Ishikawa (cell line): ENCODE measurements around the gene TTC14.
A peak's percentile ranks its signal among the peaks of the same experiment; 100 is the strongest.

Source experiments
- CEBPB ChIP-seq: IDR thresholded peaks from 2 replicates; pipeline ENCODE4 v1.6.1; 2012
- CREB1 ChIP-seq: IDR thresholded peaks from 2 replicates; pipeline ENCODE4 v1.6.1; 2012; ENCODE audit warnings: low read depth
- EGR1 ChIP-seq: IDR thresholded peaks from 2 replicates; pipeline ENCODE4 v1.6.1; 2012
- EP300 ChIP-seq: IDR thresholded peaks from 2 replicates; pipeline ENCODE4 v1.6.1; 2012; ENCODE audit warnings: borderline replicate concordance
- FOXM1 ChIP-seq: IDR thresholded peaks from 2 replicates; pipeline ENCODE4 v1.6.1; 2012; ENCODE audit warnings: low read depth, borderline replicate concordance
- MAX ChIP-seq: IDR thresholded peaks from 2 replicates; pipeline ENCODE4 v1.6.1; 2012
- NFIC ChIP-seq: IDR thresholded peaks from 2 replicates; pipeline ENCODE4 v1.6.1; 2012
- RAD21 ChIP-seq: IDR thresholded peaks from 2 replicates; pipeline ENCODE4 v1.6.1; 2012; ENCODE audit warnings: low read depth
- REST ChIP-seq: IDR thresholded peaks from 2 replicates; pipeline ENCODE4 v1.6.1; 2012; ENCODE audit warnings: low read depth, mild to moderate bottlenecking
- TAF1 ChIP-seq: IDR thresholded peaks from 2 replicates; pipeline ENCODE4 v1.6.1; 2012; ENCODE audit warnings: low read depth, mild to moderate bottlenecking
- TCF12 ChIP-seq: IDR thresholded peaks from 2 replicates; pipeline ENCODE4 v1.6.1; 2012; ENCODE audit warnings: low read depth
- TEAD4 ChIP-seq: IDR thresholded peaks from 2 replicates; pipeline ENCODE4 v1.6.1; 2012
- USF1 ChIP-seq: IDR thresholded peaks from 2 replicates; pipeline ENCODE4 v1.6.1; 2012
- YY1 ChIP-seq: IDR thresholded peaks from 2 replicates; pipeline ENCODE4 v1.6.1; 2012; ENCODE audit warnings: low read depth
- ZBTB7A ChIP-seq: IDR thresholded peaks from 2 replicates; pipeline ENCODE4 v1.6.1; 2012; ENCODE audit warnings: low read depth

The TTC14 gene

GRCh38 chr3:180590396-180590795, 11.6 kb upstream of the TTC14 start:
- no peak for TF ChIP-seq EP300
- no peak for TF ChIP-seq CREB1
- TF ChIP-seq TCF12 = no peak
- no peak for TF ChIP-seq CEBPB
- TF ChIP-seq USF1 = no peak
- TF ChIP-seq MAX = no peak
- no peak for TF ChIP-seq FOXM1
- no peak for TF ChIP-seq TAF1
- TF ChIP-seq RAD21 = no peak

- TF ChIP-seq TCF12 (no peak), REST (no peak), YY1 (no peak), FOXM1 (no peak), RAD21 (peak; percentile 63), TEAD4 (no peak)
Measured at GRCh38 chr3:180594631-180595558, 7.1 kb upstream of the TTC14 start.

- TF ChIP-seq RAD21 (no peak), NFIC (no peak), REST (no peak), EGR1 (no peak), CREB1 (no peak), TAF1 (no peak), EP300 (no peak), FOXM1 (no peak), YY1 (no peak)
Measured at GRCh38 chr3:180595559-180595935, 6.4 kb upstream of the TTC14 start.

- no peak for TF ChIP-seq CREB1
- TF ChIP-seq MAX = no peak
- TF ChIP-seq TCF12 = no peak
- TF ChIP-seq EGR1 = no peak
- no peak for TF ChIP-seq YY1
- no peak for TF ChIP-seq NFIC
- no peak for TF ChIP-seq FOXM1
- TF ChIP-seq RAD21 = no peak
- no peak for TF ChIP-seq TAF1
- TF ChIP-seq REST = no peak
- no peak for TF ChIP-seq ZBTB7A
- TF ChIP-seq CEBPB = no peak
- no peak for TF ChIP-seq USF1
- no peak for TF ChIP-seq EP300
- TF ChIP-seq TEAD4 = no peak
Measured at GRCh38 chr3:180600473-180600872, 1.5 kb upstream of the TTC14 start.

- TF ChIP-seq ZBTB7A (no peak), NFIC (no peak), MAX (no peak), TEAD4 (no peak), EGR1 (no peak), USF1 (no peak), CREB1 (no peak), TAF1 (no peak), TCF12 (no peak), YY1 (no peak), CEBPB (no peak), EP300 (no peak)
Measured at GRCh38 chr3:180611006-180611405, 9.0 kb downstream of the TTC14 start.
